PC-9 (cell line): ENCODE measurements around the gene XYLT2. TPM values are rescaled to one million over a fixed set of nuclear protein-coding genes. Genes with fewer than 3 reads are reported as not detected.

ENCODE experiments used
- BruUV-seq: library from RNA; stranded (reverse); fragments of 400-500 nt; replicated peaks from 2 replicates; lab custom pipeline; 2021; lab: Mats Ljungman, UMichigan
- CTCF ChIA-PET: fragments of 300-600 bp; sonication (Branson Sonifier 250); formaldehyde crosslinking; loops from one replicate; lab custom pipeline; 2022; ENCODE audit warnings: antibody characterized with exemption; lab: Charles Lee
- POLR2A ChIA-PET: fragments of 300-600 bp; sonication (Branson Sonifier 250); formaldehyde crosslinking; loops from one replicate; lab custom pipeline; 2022; ENCODE audit warnings: antibody characterized with exemption; ENCODE audit not compliant: unreplicated experiment; lab: Charles Lee
- DNase-seq, 2 experiments: peaks; one replicate each; pipeline versions ENCODE4 v3.0.0 to v3.0.0-alpha.2; 2015 to 2022; ENCODE audit warnings: mixed read lengths in 1 of 2
- H2AFZ ChIP-seq: fragments of 200-600 bp; sonication (generic); 2 replicates; pipeline ENCODE4 v1.8.1; 2017; ENCODE audit warnings: antibody characterized with exemption
- H3F3A ChIP-seq: fragments of 200-600 bp; sonication (generic); 2 replicates; pipeline ENCODE4 v1.8.1; 2017; ENCODE audit warnings: antibody characterized with exemption, mild to moderate bottlenecking, low read depth; ENCODE audit not compliant: insufficient read depth
- H3K27ac ChIP-seq: fragments of 200-600 bp; sonication (generic); 2 replicates; pipeline ENCODE4 v1.6.1; 2016; ENCODE audit warnings: mixed run types
- H3K27me3 ChIP-seq: fragments of 200-600 bp; sonication (generic); 2 replicates; pipeline ENCODE4 v1.6.1; 2016; ENCODE audit warnings: low read depth, mixed run types; ENCODE audit not compliant: insufficient read depth
- H3K36me3 ChIP-seq: fragments of 200-600 bp; sonication (generic); 2 replicates; pipeline ENCODE4 v1.6.1; 2016; ENCODE audit warnings: low read depth, mixed run types
- H3K4me1 ChIP-seq: fragments of 200-600 bp; sonication (generic); replicated peaks from 2 replicates; pipeline ENCODE4 v1.6.1; 2016; ENCODE audit warnings: mixed run types; ENCODE audit not compliant: insufficient read depth
- H3K4me2 ChIP-seq: fragments of 200-600 bp; sonication (generic); 2 replicates; pipeline ENCODE4 v1.6.1; 2017; ENCODE audit warnings: mixed run types
- H3K4me3 ChIP-seq: fragments of 200-600 bp; sonication (generic); 2 replicates; pipeline ENCODE4 v1.6.1; 2016; ENCODE audit warnings: mixed run types
- H3K79me2 ChIP-seq: fragments of 200-600 bp; sonication (generic); 2 replicates; pipeline ENCODE4 v1.6.1; 2017; ENCODE audit warnings: low read depth, mixed run types
- H3K9me2 ChIP-seq: fragments of 200-600 bp; sonication (generic); 2 replicates; pipeline ENCODE4 v1.8.1; 2017; ENCODE audit warnings: mild to moderate bottlenecking; ENCODE audit not compliant: insufficient read depth
- H3K9me3 ChIP-seq: fragments of 200-600 bp; sonication (generic); 2 replicates; pipeline ENCODE4 v1.8.1; 2016; ENCODE audit warnings: low read depth; ENCODE audit not compliant: insufficient read depth
- H4K20me1 ChIP-seq: fragments of 200-600 bp; sonication (generic); 2 replicates; pipeline ENCODE4 v1.8.1; 2017; ENCODE audit not compliant: insufficient read depth
- CTCF ChIP-seq: fragments of 200-600 bp; sonication (generic); conservative IDR thresholded peaks from 2 replicates; pipeline ENCODE4 v1.6.1; 2017; ENCODE audit warnings: mixed run types, antibody characterized with exemption, mild to moderate bottlenecking, moderate library complexity
- EZH2 ChIP-seq: fragments of 200-600 bp; sonication (generic); IDR thresholded peaks from 2 replicates; pipeline ENCODE4 v1.8.0; 2017; ENCODE audit warnings: antibody characterized with exemption, low read depth
- intact Hi-C: fragments of 100-400 bp; cut with micrococcal nuclease; formaldehyde crosslinking; loops from one replicate; pipeline ENCODE4 v1.10.0; 2022; ENCODE audit not compliant: unreplicated experiment
- total RNA-seq: library from RNA; stranded (reverse); gene quantifications from 2 replicates; pipeline ENCODE4 v1.2.3, GENCODE V29; 2021

XYLT2 gene
- total RNA-seq, 1 experiment from 2014 or later = 37.5 TPM

GRCh38 chr17:50359005-50359699 is 13.2 kb downstream of the XYLT2 start:
- intact Hi-C loops = no loop called here
- POLR2A ChIA-PET = no interaction called here
- H3K36me3 ChIP-seq = 0 out of 2 replicates have a peak, but pooled peaks cover 7% of the 10 kb centered on the region
- no peak overlapping the region for H3K27ac ChIP-seq
- TF ChIP-seq CTCF = no peak
- TF ChIP-seq EZH2 = no peak
- CTCF ChIA-PET = no interaction called here
- H3F3A ChIP-seq = peaks cover 9% of the 10 kb centered on the region; the same call in 1 of the 2 replicates
- no peak overlapping the region for H2AFZ ChIP-seq
- H3K9me2 ChIP-seq = no peaks in the 10 kb centered on the region
- peaks cover 5% of the 10 kb centered on the region; the same call in 1 of the 2 replicates for H4K20me1 ChIP-seq
- no peaks in the 10 kb centered on the region for H3K79me2 ChIP-seq
- no peaks in the 10 kb centered on the region for H3K9me3 ChIP-seq
- BruUV-seq = no TSS peak
- H3K4me2 ChIP-seq = no peak overlapping the region
- no peak for DNase-seq
- H3K27me3 ChIP-seq = no peaks in the 10 kb centered on the region
- no peak overlapping the region for H3K4me3 ChIP-seq
- no peaks in the 10 kb centered on the region for H3K4me1 ChIP-seq

DNA sequence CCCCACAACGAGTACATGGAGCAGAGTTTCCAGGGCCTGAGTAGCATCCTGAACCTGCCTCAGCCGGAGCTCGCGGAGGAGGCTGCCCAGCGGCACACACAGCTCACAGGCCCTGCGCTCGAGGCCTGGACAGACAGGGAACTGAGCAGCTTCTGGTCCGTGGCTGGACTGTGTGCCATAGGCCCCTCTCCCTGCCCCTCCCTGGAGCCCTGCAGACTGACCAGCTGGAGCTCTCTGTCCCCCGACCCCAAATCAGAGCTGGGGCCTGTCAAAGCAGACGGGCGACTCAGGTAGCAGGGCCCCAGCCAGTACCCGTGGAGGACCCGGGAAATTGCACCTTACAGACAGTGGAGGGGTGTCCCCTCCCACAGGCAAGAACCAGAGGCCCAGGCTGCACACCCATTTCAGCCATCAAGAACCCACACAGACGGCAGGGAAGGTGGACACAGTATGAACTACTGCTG is 14.1 kb downstream of the XYLT2 start:
- no peak for DNase-seq
- Histone ChIP-seq H3K4me1 (no peaks in the 10 kb centered on the region), H3K27ac (no peak overlapping the region), H3K4me2 (no peak overlapping the region), H3K27me3 (no peaks in the 10 kb centered on the region), H3K79me2 (no peaks in the 10 kb centered on the region), H3K9me3 (no peaks in the 10 kb centered on the region), H3K36me3 (0 out of 2 replicates have a peak, but pooled peaks cover 7% of the 10 kb centered on the region), H2AFZ (no peak overlapping the region), H3F3A (peaks cover 10% of the 10 kb centered on the region; the same call in 1 of the 2 replicates), H3K4me3 (no peak overlapping the region), H3K9me2 (no peaks in the 10 kb centered on the region), H4K20me1 (peaks cover 5% of the 10 kb centered on the region; the same call in 1 of the 2 replicates)
- no TSS peak for BruUV-seq
- CTCF ChIA-PET = no interaction called here
- POLR2A ChIA-PET = no interaction called here
- intact Hi-C loops = loop anchor here (5.0 kb wide), 1 partner anchor 158 kb away; the partner anchor contains the start of gene COL1A1
- TF ChIP-seq EZH2 (no peak), CTCF (no peak)

- peaks cover 5% of the 10 kb centered on the region; the same call in 1 of the 2 replicates for H4K20me1 ChIP-seq
- peaks cover 10% of the 10 kb centered on the region; the same call in 1 of the 2 replicates for H3F3A ChIP-seq
- H3K9me3 ChIP-seq = no peaks in the 10 kb centered on the region
- no peak overlapping the region for H3K4me2 ChIP-seq
- H2AFZ ChIP-seq = no peak overlapping the region
- H3K4me1 ChIP-seq = no peaks in the 10 kb centered on the region
- no peaks in the 10 kb centered on the region for H3K9me2 ChIP-seq
- intact Hi-C loops = loop anchor here (5.0 kb wide), 1 partner anchor 158 kb away; the partner anchor contains the start of gene COL1A1
- no peak for TF ChIP-seq CTCF
- TF ChIP-seq EZH2 = no peak
- no peak for DNase-seq
- POLR2A ChIA-PET = no interaction called here
- no TSS peak for BruUV-seq
- H3K36me3 ChIP-seq = 0 out of 2 replicates have a peak, but pooled peaks cover 3% of the 10 kb centered on the region
- H3K79me2 ChIP-seq = no peaks in the 10 kb centered on the region
- no peaks in the 10 kb centered on the region for H3K27me3 ChIP-seq
- CTCF ChIA-PET = no interaction called here
- H3K4me3 ChIP-seq = no peak overlapping the region
- H3K27ac ChIP-seq = no peak overlapping the region
Observed at GRCh38 chr17:50360486-50361115, 14.7 kb downstream of the XYLT2 start.
